Measurements from ENCODE around the gene PSMB5. TPM values are rescaled to one million over a fixed set of nuclear protein-coding genes. Genes with fewer than 3 reads are reported as not detected.

Gene PSMB5
- total and polyA plus RNA-seq, 2 of the 13 experiments (the other 11 are each of a cell fraction or from before 2014, with no cell fraction given): 705 to 871 TPM

GRCh38 chr14:22997676-22998323 lies 36.9 kb downstream of the PSMB5 start (continued):
- TF ChIP-seq ZNF18 (CRISPR knock-in tag; IDR thresholded peaks at IDR 0.05; ENCODE audit: insufficient replicate concordance) (no peak), FOXK2 (IDR thresholded peaks at IDR 0.05) (0 out of 2 replicates have a peak, but pooled peaks have one; percentile 35), SMAD9 (CRISPR knock-in tag; IDR thresholded peaks at IDR 0.05) (no peak), PCBP1 (IDR thresholded peaks at IDR 0.05; ENCODE audit: borderline replicate concordance, low read depth, low read length) (no peak), JUN (CRISPR knock-in tag; IDR thresholded peaks at IDR 0.05) (no peak)

- Histone ChIP-seq H3K4me3 (replicated peaks in 1 of 3; ENCODE audit: insufficient read depth in 1 of 3, low read depth in 2 of 3, low read length in 3 of 3) (no peak overlapping the region), H2AFZ (ENCODE audit: low read length) (no peak overlapping the region), H4K20me1 (ENCODE audit: insufficient read depth, low read length) (no peaks in the 10 kb centered on the region), H3K36me3 (replicated peaks in 1 of 2; ENCODE audit: control insufficient read depth in 1 of 2, insufficient read depth in 2 of 2, low read length in 2 of 2) (peaks cover 0 to 3% of the 10 kb centered on the region in 2 experiments; a peak in 1 of 5 replicates), H3K4me1 (ENCODE audit: insufficient read depth, low read length) (peaks cover 5% of the 10 kb centered on the region; the same call in 1 of the 2 replicates), H3K9me3 (ENCODE audit: low read length) (no peaks in the 10 kb centered on the region), H3K27me3 (ENCODE audit: control insufficient read depth in 1 of 2, insufficient read depth in 2 of 2, low read length in 2 of 2) (no peaks in the 10 kb centered on the region), H3K9ac (ENCODE audit: insufficient read depth, low read depth, low read length) (no peak overlapping the region), H3K4me2 (ENCODE audit: low read depth, low read length) (no peak overlapping the region), H3K79me2 (ENCODE audit: insufficient read depth, low read length) (no peaks in the 10 kb centered on the region), H3K27ac (ENCODE audit: extremely low read length, insufficient read depth, low read length) (no peak overlapping the region)
- ATAC-seq (no peak), DNase-seq (ENCODE audit: low spot score) (no peak), FAIRE-seq (no peak)
- 76% methylated on average over 11 of the region's 11 CpGs for WGBS (ENCODE audit: low lambda C conversion rate)
- no peak for TF ChIP-seq TBL1XR1 (IDR thresholded peaks at IDR 0.05; ENCODE audit: borderline replicate concordance, low read length, partially characterized antibody)
- no peak for TF ChIP-seq TBP (CRISPR knock-in tag; IDR thresholded peaks at IDR 0.05)
- no peak for TF ChIP-seq NONO (IDR thresholded peaks at IDR 0.05)
- 0 out of 2 replicates have a peak, but pooled peaks have one; percentile 17 for TF ChIP-seq NONO (CRISPR knock-in tag; conservative IDR thresholded peaks at IDR 0.05)
- TF ChIP-seq JUNB (CRISPR knock-in tag; IDR thresholded peaks at IDR 0.05; ENCODE audit: borderline replicate concordance): peak; percentile 57; the same call in 1 of the 2 replicates
- TF ChIP-seq MED1 (CRISPR knock-in tag; IDR thresholded peaks at IDR 0.05): no peak
- TF ChIP-seq ZNF562 (CRISPR knock-in tag; IDR thresholded peaks at IDR 0.05; ENCODE audit: borderline replicate concordance): 0 out of 2 replicates have a peak, but pooled peaks have one; percentile 24
- no peak for TF ChIP-seq MAF1 (CRISPR knock-in tag; IDR thresholded peaks at IDR 0.05; ENCODE audit: borderline replicate concordance)
- ChIA-PET CTCF (ENCODE audit: low intra/inter-chr PET ratio, low total read pairs) (interaction anchor here (1.4 kb wide), 1 partner anchor 61 kb away, joined by 3 read pairs; no protein-coding TSS in a partner anchor), POLR2A (interaction anchor here (0.7 to 8.5 kb wide), 6 partner anchors 10 to 67 kb away, joined by 3 to 160 read pairs (median 65); partner anchors contain the start of genes AJUBA, HAUS4 and PRMT5)
- in situ Hi-C loops (cut with HindIII; ENCODE audit: extremely low pct_ligation_motif_present, low pct_unique_long_range_greater_than_20kb): no loop called here
- intact Hi-C loops (cut with micrococcal nuclease; ENCODE audit: unreplicated experiment): no loop called here
- no TSS peak for BruUV-seq (replicated peaks)
These were observed 37.7 kb downstream of the PSMB5 start for GRCh38 chr14:22996768-22997654.
